K562 (cell line): ENCODE data around the gene CXCR6.

Experiments used
- CCAR2 ChIP-seq: fragments of 200-400 bp; formaldehyde crosslinking; IDR thresholded peaks from 2 replicates; pipeline ENCODE4 v1.6.1; 2017; ENCODE audit warnings: mild to moderate bottlenecking, low read depth, low read length
- CXXC5 ChIP-seq: fragments of 250-450 bp; sonication (Bioruptor Pico); IDR thresholded peaks from 2 replicates; pipeline ENCODE4 v1.8.0; 2022; ENCODE audit warnings: inconsistent platforms, mild to moderate bottlenecking, moderate library complexity
- HNRNPUL1 ChIP-seq: fragments of 200-400 bp; formaldehyde crosslinking; IDR thresholded peaks from 2 replicates; pipeline ENCODE4 v1.6.1; 2017; ENCODE audit warnings: low read length
- PHF20 ChIP-seq: fragments of 450-650 bp; IDR thresholded peaks from 2 replicates; pipeline ENCODE4 v1.6.1; 2018; ENCODE audit not compliant: partially characterized antibody
- POLR2A ChIP-seq: fragments of 450-650 bp; conservative IDR thresholded peaks from 2 replicates; pipeline ENCODE4 v1.6.1; 2016
- SIN3A ChIP-seq, 2 experiments: fragments of 150-350 bp in 1 of 2; IDR thresholded peaks; 2 replicates each; pipeline ENCODE4 v1.6.1; 2011 to 2016; ENCODE audit warnings: borderline replicate concordance in 2 of 2, low read depth in 2 of 2, low read length in 2 of 2, mild to moderate bottlenecking in 2 of 2, moderate library complexity in 2 of 2; ENCODE audit not compliant: control insufficient read depth in 1 of 2
- SNRNP70 ChIP-seq: fragments of 200-400 bp; formaldehyde crosslinking; optimal IDR thresholded peaks from 2 replicates; pipeline ENCODE3; 2017; ENCODE audit warnings: low read depth, low read length
- SRF ChIP-seq, 2 experiments: fragments of 250-450, 450-650 bp in 1 of 2; sonication (Bioruptor Pico) in 1 of 2; sonication (generic) in 1 of 2; formaldehyde crosslinking; IDR thresholded peaks; 2 replicates each; pipeline versions ENCODE4 v1.5.0 to v1.5.1; 2020 to 2022; ENCODE audit warnings: mild to moderate bottlenecking in 1 of 2, missing genetic modification reagents in 1 of 2
- THRAP3 ChIP-seq: fragments of 450-650 bp; IDR thresholded peaks from 2 replicates; pipeline ENCODE4 v1.6.1; 2016; ENCODE audit warnings: mild to moderate bottlenecking, inconsistent platforms, borderline replicate concordance
- ZFX ChIP-seq: sonication (generic); formaldehyde crosslinking; IDR thresholded peaks from 2 replicates; pipeline ENCODE4 v1.8.0; 2022; ENCODE audit warnings: mild to moderate bottlenecking, missing genetic modification reagents, moderate library complexity
- ZNF311 ChIP-seq: fragments of 250-450 bp; sonication (Bioruptor Pico); IDR thresholded peaks from 2 replicates; pipeline ENCODE4 v1.4.0; 2020; ENCODE audit warnings: mild to moderate bottlenecking, moderate library complexity
- ZNF354B ChIP-seq: fragments of 250-450 bp; sonication (Bioruptor Pico); IDR thresholded peaks from 2 replicates; pipeline ENCODE4 v1.4.0; 2020
- ZNF449 ChIP-seq: fragments of 250-450 bp; sonication (Bioruptor Pico); IDR thresholded peaks from 2 replicates; pipeline ENCODE4 v1.8.0; 2022; ENCODE audit warnings: moderate library complexity, mild to moderate bottlenecking, inconsistent platforms
- ZNF512 ChIP-seq: IDR thresholded peaks from 2 replicates; pipeline ENCODE4 v1.6.1; 2016; ENCODE audit warnings: missing genetic modification characterization, missing compliant biosample characterization

GRCh38 chr3:45914362-45915058 lies 28.8 kb upstream of the CXCR6 start:
- TF ChIP-seq ZFX = no peak
- TF ChIP-seq POLR2A = no peak
- no peak for TF ChIP-seq ZNF354B
- TF ChIP-seq SNRNP70 = no peak
- TF ChIP-seq CCAR2 = no peak
- no peak for TF ChIP-seq ZNF311 (CRISPR knock-in tag)
- TF ChIP-seq PHF20 = no peak
- no peak for TF ChIP-seq SRF (CRISPR knock-in tag; IDR thresholded peaks at IDR 0.05)
- TF ChIP-seq SIN3A (IDR thresholded peaks at IDR 0.05; ENCODE audit: borderline replicate concordance in 2 of 2, control insufficient read depth in 1 of 2, low read depth in 2 of 2, low read length in 2 of 2) = no peak
- no peak for TF ChIP-seq THRAP3
- TF ChIP-seq ZNF449 (CRISPR knock-in tag) = no peak
- no peak for TF ChIP-seq ZNF512 (tag)
- TF ChIP-seq CXXC5 (CRISPR knock-in tag) = no peak
- no peak for TF ChIP-seq HNRNPUL1
